NCI-H2196 (cell line): ENCODE results near the gene MAP4K4.

ENCODE experiments used
- DNase-seq: peaks from one replicate; lab custom pipeline; 2025; ENCODE audit not compliant: unreplicated experiment; lab: John Stamatoyannopoulos, UW

MAP4K4 gene

GRCh38 chr2:101788995-101789970, 91.8 kb downstream of the MAP4K4 start:
- no peak for DNase-seq

- no peak for DNase-seq
Measured at GRCh38 chr2:101790416-101790815, 92.9 kb downstream of the MAP4K4 start.

DNA sequence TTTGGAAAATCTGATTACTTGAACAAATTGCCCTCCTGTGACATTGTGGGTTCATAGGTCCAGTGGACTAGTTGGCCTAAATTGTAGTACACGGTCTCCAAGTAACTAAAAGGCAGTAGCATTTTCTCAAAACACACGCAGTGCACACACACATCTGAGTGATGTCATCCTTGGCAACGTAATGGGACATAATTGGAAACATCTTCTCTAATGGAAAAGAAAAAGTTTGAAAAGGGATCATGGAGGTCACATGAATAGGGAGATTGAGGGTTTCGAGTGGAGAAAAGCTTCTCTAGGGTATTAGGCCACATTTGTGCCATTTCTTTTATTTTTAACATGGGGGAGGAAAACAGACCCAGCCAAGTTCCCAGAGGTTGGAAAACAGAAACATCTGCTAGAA, 93.3 kb downstream of the MAP4K4 start:
- DNase-seq: no peak

DNA sequence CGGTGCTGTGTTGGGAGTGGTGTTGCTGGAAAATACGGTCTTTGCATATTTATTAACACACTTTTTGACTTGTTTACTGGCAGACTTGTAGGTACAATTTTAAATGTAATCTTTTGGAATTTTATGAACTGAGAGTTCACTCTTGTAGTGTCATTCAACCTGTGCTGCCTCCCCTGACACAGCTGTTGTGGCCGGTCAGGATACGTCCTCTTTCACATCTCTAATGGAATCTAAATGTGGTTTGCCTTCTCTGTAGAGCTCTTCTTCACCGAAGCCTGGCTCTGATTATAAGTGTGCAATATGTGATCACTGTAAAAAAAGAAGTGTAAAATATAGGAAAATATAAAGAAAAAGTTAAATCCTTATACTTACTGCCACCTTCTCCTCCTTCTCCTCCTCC, 94.7 kb downstream of the MAP4K4 start:
- no peak for DNase-seq

DNA sequence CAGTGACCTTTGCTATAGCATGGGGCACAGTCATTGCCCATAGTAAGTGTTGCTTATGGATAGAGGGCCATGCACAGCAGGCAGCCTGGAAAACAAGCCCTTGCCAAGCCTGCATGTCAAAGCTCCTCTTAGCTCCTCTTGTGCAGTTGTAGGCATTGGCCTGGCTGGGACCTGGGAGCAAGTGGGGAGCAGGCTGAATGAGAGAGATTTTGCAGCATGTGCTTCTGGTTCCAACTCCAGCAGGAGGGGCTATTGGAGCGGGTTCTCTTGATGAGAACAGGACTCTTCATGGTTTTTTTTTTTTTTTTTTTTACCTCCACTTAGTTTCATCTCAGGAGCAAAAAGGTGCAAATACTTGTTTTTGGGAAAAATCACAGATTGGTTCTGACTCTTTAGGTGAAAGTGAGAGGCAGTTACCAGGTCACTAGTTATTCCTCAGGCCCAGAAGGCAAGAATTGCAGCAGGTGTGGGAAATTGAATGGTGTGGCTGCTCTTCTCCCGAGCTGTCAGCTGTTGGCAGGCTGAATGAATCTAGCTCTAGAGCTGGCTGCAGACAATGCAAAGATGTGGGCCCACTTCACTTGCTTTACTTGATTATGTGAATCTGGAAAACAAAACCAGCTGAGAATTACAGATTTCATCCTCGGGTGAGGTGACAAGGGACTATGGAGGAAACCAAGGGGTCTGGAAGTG, 95.9 kb downstream of the MAP4K4 start:
- DNase-seq: no peak

GRCh38 chr2:101794141-101794540, 96.6 kb downstream of the MAP4K4 start:
- DNase-seq: no peak

GRCh38 chr2:101795033-101795432, 97.5 kb downstream of the MAP4K4 start:
- DNase-seq: no peak

- DNase-seq: no peak
Measured at GRCh38 chr2:101796825-101797600, 99.5 kb downstream of the MAP4K4 start.

DNA sequence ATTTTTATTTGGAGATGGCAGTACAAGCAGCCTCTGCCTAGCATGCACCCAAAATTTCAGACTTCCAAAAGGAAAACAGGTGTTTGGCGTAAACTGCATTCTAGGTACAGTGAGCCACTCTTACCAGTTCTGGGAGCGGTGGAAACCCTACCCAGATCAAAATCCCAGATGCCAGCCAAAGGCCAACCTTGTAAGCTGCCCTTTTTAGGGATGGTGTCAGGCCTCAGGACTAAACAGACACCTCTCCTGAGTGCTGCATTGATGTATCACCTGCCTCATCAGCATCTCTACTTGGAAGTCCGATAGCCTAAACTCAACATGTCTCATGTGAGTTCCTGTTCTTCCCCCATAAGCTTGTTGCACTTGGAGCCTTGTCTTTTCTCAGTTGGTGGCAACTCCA, 104.0 kb downstream of the MAP4K4 start:
- no peak for DNase-seq

DNA sequence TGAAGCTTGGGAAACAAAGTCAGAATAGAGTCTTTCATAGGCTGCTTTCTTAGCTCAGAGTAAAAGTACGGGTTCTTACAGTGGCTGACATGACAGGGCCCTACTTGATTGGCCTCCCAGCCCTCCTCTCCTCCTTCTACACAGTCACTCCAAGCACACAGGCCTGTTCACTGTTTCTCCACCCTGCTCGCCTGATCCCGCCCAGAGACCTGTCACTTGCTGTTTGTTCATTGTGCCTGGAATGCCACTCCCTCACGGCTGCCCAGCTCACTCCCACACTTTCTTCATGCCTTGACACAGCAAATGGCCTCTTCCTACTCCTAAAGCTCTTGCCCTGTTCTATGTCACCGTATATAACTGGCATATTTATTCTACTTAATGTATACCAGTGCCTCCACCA, 104.8 kb downstream of the MAP4K4 start:
- DNase-seq: no peak

DNA sequence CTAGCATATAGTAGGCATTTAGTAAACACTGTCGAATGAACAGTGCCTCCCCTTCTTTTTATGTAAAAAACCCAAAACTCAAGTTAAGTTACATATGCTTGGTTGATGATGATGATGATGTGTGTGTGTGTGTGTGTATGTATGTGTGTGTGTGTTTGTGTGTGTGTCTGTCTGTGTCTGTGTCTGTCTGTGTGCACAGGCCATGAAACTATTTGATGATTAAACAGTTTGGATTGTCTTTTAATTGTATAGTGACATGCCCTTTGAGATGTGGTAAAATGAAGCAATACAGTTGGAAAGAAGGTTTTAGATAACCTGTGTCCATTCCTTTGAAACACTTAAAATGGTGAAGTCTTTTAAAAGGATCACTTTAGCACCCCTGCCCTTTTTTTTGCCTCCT, 105.6 kb downstream of the MAP4K4 start:
- no peak for DNase-seq

DNA sequence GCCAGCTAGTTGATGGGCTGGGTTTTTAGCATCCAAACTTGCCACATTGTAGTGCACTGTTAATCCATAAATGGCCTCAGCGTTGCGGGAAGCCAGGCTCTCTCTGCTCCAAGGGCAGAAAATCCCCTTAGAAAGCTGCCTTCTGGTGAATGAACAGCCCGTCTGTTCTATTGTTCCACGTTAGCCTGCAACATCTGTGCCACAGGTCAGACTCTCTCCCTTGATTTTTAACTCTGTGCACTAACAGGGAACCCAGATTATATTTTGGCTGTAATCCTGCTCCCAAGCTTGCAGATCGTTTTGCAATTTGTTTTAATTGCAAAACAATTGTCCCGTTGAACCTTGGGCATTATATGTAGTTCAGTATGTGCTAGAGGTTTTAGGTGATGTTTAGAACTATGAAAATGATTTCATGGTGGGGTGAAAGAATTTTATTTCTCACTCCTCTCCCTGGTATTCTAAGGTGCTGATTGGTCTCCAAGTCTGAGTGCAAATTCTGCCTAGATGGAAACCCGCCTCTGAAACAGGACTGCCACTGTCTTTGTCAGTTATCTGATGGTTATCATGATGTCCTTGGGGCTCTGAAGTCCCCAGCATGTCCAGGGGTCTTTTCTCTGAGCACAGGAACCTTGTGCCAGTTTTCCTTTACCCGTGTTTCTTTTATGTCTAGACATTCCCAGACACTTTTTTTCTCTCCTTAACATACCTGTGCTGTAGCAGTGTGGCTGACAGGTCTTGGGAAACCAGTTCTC, 106.6 kb downstream of the MAP4K4 start:
- DNase-seq: no peak

DNA sequence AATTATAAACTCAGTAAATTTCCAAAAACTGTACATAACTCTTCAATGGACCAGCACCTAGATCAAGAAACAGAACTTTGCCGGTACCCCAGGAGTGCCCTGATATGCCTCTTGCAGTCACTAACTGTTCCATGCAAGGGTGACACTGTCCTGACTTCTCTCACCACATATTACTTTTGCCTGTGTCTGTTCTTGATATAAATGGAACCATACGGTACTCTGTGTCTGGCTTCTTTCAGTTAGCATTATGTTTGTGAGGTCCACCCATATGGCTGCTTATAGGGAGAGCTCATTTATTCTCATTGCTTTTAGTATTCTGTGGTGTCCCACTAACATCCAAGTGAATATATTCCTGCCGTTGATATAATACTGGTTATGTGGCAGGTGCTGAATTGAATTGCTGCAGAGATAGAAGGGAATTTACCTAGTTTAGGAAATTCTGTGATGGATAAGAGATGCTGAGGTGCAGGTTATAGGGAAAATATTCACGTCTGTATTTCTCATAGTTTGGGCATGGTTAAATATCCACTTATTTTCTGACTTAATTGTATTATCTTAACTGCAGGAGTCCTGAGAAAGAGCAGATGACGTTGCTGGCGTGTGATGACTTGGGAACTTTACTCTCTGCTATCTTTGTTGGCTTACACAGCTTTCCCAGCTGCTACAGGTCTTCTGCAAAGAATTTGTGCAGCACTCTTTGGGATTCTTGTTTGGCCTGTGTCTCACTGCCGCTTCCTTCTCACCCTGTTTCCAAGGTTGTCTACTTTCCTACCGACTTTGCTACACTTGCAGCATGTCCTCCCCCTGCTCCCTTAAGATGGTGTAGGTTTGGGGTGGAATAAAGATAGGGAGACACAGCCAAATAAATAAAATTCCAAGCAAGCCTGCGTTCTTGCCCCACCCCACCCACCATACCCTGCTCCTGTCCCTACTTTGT, 107.9 kb downstream of the MAP4K4 start:
- no peak for DNase-seq

DNA sequence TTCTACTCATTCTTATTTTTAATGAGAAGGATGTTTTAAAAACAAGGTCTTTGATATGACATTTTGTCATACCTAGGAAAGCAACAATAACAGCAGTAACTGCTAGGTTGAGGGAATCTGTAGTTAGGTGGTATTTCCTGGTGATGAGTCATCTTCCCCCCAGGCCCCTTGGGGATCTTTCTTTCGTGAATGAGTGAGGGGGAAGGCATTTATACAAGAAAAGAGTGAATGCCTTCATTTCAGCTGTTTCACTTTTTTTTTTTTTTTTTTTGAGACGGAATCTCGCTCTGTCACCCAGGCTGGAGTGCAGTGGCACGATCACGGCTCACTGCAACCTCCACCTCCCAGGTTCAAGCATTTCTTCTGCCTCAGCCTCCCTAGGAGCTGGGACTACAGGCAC, 108.6 kb downstream of the MAP4K4 start:
- DNase-seq: no peak

DNA sequence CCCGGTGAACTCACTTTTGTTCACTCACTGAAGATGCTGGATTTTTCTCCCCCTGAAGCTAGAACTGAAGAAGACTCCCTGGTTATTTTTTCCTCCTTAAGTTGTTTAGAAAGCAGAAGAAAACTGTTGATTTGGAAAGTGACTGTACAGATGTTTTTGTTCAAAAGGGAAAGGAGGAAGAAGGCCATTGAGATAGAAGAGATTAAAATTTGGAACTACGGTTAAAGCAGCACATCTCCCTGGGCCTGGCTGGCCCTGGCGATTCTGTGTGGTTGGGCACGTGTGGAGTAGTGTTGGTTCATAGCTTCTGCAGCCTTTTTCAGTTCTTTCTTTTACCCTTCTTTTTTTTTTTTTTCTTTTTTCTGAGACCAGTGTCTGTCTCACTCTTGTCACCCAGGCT, 109.2 kb downstream of the MAP4K4 start:
- DNase-seq: no peak

- no peak for DNase-seq
Measured at GRCh38 chr2:101807242-101807641, 109.7 kb downstream of the MAP4K4 start.

GRCh38 chr2:101808006-101808562, 110.6 kb downstream of the MAP4K4 start:
- DNase-seq: no peak

GRCh38 chr2:101809698-101810097, 112.2 kb downstream of the MAP4K4 start:
- no peak for DNase-seq

DNA sequence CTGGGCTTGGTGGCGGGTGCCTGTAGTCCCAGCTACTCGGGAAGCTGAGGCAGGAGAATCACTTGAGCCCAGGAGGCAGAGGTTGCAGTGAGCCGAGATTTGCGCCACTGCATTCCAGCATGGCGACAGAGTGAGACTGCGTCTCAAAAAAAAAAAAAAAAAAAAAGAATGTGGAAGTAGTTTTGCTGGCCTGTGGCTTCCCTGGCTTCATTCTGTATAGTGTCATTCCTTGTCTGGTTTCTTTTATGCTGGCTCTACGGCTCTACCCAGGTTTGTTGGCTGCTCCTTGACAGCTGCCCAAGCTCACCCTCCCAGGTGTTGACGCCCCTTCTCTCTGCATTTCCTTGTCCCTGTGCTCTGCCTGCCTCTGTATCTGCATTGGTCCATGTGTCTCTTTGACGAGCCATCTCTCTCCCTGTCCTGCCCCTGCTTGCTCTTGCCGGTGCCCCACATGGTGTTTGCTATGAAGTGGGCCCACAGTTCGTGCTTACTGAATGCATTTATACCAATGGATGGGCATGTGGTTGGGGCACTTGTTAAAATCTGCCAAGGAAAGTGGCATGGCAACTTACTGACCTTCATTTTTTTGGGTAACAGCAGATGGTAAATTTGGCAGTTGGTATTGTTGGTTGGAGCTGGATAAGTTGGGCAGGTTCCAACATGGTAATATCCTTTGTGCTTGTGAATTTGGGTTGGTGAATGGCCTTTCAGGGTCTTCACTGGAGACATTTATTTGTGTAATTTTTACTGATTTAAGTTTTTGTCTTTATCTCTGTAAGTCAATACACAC, 113.9 kb downstream of the MAP4K4 start:
- DNase-seq: no peak
